Epithelial cell of esophagus (primary cell): Measurements from ENCODE around the gene TAMALIN.
A peak's percentile ranks its signal among the peaks of the same experiment; 100 is the strongest.

Source experiments
- DNase-seq: peaks from one replicate; pipeline ENCODE4 v3.0.0; 2010; ENCODE audit warnings: low read depth
- H3K4me3 ChIP-seq: 2 replicates; pipeline ENCODE4 v1.5.1; 2011; ENCODE audit warnings: mild to moderate bottlenecking, low read length, control low read depth
- TF ChIP-seq, protein P1 (sequence below): IDR thresholded peaks from 2 replicates; pipeline ENCODE4 v1.5.1; 2011; ENCODE audit warnings: low read depth, mild to moderate bottlenecking, low read length, control low read depth, inconsistent platforms; ENCODE audit not compliant: insufficient read depth; ENCODE audit errors: missing control alignments

TAMALIN gene

DNA sequence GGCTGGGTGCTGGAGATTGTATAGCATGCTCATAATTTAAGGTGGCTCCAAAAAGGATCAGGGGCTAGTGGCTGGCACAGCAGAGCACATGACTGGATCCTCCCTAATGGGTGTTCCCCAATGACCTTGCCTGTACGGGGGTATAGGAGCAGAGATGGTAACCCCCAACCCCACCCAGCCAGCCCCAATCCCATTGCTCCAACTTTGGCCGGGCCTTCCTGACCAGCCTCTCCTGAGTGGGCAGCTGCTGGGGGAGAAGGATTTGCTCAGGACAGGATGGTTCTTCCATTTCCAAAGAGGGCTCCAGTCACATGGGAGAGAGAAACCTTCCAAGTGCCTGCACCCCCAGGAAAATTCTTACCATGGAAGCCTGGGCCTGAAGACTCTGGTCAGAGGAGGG, 29.2 kb downstream of the TAMALIN start:
- DNase-seq: no peak
- TF ChIP-seq, protein P1, sequence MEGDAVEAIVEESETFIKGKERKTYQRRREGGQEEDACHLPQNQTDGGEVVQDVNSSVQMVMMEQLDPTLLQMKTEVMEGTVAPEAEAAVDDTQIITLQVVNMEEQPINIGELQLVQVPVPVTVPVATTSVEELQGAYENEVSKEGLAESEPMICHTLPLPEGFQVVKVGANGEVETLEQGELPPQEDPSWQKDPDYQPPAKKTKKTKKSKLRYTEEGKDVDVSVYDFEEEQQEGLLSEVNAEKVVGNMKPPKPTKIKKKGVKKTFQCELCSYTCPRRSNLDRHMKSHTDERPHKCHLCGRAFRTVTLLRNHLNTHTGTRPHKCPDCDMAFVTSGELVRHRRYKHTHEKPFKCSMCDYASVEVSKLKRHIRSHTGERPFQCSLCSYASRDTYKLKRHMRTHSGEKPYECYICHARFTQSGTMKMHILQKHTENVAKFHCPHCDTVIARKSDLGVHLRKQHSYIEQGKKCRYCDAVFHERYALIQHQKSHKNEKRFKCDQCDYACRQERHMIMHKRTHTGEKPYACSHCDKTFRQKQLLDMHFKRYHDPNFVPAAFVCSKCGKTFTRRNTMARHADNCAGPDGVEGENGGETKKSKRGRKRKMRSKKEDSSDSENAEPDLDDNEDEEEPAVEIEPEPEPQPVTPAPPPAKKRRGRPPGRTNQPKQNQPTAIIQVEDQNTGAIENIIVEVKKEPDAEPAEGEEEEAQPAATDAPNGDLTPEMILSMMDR: no peak
- no peak overlapping the region for H3K4me3 ChIP-seq

DNA sequence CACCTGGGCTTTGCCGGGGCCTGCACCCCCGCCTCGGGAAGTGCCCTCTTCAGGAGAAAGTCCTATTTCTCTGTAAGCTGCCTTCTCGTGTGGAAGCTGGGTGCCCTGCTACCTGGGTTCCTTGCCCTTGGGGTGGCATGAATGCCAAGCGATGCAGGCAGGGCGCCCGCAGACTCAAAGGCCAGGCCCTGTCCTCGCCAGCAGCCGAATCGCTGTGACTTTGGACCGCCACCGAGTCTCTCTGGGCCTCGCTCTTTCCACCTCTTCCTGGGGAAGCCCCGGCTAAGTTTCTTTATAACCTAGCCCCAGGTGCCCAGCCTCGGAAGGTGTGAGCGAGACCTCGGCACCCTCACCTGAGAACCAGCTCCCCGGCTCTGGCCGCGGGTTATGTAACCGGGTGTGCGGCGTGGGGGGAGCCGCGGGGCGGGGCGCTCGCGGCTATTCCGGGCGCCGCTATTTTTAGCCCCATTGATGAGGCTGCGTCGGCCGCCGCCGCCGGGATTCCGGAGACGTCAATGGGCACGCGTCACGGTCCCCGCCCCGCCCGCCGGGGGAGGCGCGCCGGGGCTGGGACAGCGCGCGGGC, 29.9 kb downstream of the TAMALIN start:
- DNase-seq: peak; percentile 77
- H3K4me3 ChIP-seq: peak overlapping the region; percentile 26
- TF ChIP-seq, protein P1: no peak

DNA sequence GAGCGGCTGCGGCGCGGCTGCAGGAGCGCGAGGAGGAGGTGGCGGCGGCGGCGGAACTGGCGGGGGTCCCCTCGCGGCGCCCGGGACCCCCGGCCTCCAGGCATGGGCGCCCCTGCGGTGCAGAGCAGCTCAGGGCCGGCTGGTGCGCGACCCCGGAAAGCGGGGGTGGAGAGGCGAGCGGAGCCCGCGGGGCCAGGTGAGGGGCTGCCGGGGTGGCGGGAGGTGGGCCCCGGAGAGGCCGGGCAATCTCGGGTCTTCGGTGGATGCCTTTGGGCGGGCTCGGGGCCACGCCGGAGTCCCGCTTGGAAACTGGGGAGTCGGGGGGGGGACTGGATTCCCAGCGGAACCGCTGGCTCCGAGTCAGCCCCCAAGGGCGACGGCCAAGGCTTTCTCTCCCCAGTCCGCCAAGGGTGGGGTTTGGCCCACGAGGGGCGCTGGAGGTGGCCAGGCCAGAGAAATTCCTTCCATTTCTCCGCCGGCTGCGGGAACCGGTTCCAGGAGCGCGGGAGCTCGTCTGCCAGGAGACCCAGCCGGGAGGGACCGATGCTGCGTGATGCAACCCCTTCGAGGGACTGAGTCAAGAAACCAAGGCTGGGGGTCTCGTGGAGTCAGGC, 30.6 kb downstream of the TAMALIN start:
- TF ChIP-seq, protein P1: no peak
- peak overlapping the region; percentile 13 for H3K4me3 ChIP-seq
- DNase-seq: peak; percentile 20

DNA sequence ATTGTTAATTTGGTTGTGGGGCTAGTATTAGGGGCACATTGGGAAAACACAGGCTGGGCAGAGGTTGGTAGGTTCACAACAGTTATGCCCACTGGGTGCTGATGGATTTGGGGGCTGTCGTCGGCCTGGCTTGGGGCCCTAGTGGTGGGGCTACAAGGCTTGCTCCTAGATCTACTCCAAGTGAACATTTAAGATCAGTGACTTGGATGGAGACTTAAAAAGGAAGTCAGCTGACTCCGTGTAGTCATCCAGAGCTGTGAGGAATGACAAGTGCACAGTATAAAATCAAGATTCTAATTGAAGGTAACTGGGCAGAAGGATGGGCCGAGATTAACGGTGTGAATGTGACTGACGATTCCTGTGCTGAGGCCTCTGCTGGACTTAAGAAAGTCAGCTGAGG, 31.7 kb downstream of the TAMALIN start:
- H3K4me3 ChIP-seq: no peak overlapping the region
- no peak for DNase-seq
- TF ChIP-seq, protein P1: no peak

DNA sequence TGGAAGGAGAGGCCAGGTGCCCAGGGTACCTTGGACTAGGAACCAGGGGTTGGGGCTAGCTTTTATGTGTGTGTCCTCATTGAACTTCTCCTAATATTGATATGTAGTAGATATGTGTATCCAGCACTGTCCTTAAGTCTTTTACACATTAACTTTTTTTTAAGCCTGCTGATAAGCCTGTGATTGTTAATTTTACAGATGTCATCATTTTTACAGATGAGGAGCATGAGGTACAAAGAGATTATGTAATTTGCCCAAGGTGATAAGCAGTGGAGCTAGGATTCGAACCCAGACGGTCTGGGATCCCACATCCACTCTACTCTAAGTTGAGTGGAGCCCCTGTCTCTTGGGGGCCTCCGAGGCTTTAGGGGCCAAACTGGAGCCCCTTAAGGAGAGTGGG, 34.3 kb downstream of the TAMALIN start:
- TF ChIP-seq, protein P1: no peak
- no peak for DNase-seq

DNA sequence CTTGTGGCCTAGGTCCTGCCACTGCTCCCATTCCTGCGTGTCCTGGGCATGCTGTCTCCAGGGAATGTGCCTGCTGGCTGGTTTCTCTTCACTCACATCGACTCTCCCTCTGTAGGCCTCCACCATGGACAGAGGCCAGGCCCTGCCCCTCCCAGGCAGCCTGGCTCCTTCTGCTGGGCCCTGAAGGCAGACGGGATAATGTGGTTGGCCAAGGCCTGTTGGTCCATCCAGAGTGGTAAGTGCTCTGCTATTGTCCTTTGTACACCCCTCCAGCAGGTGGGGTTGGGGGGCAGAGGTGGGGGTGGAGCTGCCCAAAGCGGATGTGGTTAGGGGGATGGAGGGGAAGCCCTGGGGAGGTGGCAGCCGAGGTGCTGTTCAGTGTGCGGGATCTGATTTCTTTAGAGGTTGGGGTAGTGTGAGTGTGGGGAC, 35.0 kb downstream of the TAMALIN start:
- TF ChIP-seq, protein P1: no peak
- H3K4me3 ChIP-seq: no peak overlapping the region
- DNase-seq: peak; percentile 36

More for the DNA sequence above, 34.3 kb downstream of the TAMALIN start:
- H3K4me3 ChIP-seq: no peak overlapping the region

DNA sequence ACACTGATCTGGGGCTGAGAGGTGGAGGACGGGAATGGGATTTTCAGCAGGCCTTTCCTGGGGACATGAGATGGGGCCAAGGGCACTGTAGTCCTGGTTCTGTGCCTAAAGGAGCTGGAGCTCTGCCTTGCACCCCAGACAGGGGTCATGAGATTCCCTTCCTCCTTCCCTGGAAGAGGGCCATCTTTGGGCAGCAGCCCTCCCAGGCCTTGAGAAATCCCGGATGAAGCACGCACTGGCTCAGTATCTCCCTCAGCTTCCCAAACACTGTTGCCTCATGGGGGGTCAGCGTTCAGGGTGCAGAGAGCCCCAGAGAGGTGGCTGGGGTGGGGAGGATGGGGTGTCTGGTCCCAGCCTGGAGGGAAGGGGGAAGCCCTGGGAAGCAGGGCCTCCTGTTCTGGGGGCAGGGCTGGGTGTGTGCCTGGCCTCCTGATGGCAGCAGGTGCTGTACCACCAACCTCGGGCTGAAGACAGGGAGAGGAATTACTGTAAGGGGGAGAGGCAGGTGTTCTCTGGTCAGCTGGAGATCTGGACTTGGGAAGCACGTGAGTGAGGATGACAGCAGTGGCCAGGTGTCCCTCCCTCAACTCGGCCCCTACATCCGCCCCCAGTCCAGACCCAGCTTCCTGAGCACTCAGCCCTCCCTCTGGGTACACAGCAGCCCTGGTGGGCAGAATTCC, 36.1 kb downstream of the TAMALIN start:
- DNase-seq: no peak
- H3K4me3 ChIP-seq: no peak overlapping the region
- TF ChIP-seq, protein P1: no peak
